GM19467 (cell line): Measurements from ENCODE around the gene GRAMD2B.
"Not testable (repeated sequence)": the region's sequence is repeated elsewhere in the genome, so short reads cannot be mapped to it uniquely, and the experiment has no call there.

Experiments used
- ATAC-seq: cut with Tn5 transposase; IDR thresholded peaks from one replicate; pipeline ENCODE4 v1.9.1; 2021; ENCODE audit warnings: mild to moderate bottlenecking, moderate library complexity; ENCODE audit not compliant: unreplicated experiment

GRAMD2B gene

GRCh38 chr5:126422994-126423788 lies at the start of gene GRAMD2B:
Gene GRAMD2B, plus strand, starts transcription at chr5:126423409. Its CDS starts 198 bp downstream, at chr5:126423607.
- peak; percentile 88 for ATAC-seq

GRCh38 chr5:126374109-126374416 lies 49.1 kb upstream of the GRAMD2B start:
- no peak for ATAC-seq

- ATAC-seq, result no peak
Observed at GRCh38 chr5:126376443-126376842, 46.8 kb upstream of the GRAMD2B start.

- no peak for ATAC-seq
Observed at GRCh38 chr5:126377424-126377823, 45.8 kb upstream of the GRAMD2B start.

- not testable (repeated sequence) for ATAC-seq
Observed at GRCh38 chr5:126380316-126380715, 42.9 kb upstream of the GRAMD2B start.

GRCh38 chr5:126383246-126383645 lies 40.0 kb upstream of the GRAMD2B start:
- ATAC-seq, result no peak

GRCh38 chr5:126383776-126384175 lies 39.4 kb upstream of the GRAMD2B start:
- no peak for ATAC-seq

- no peak for ATAC-seq
Observed at GRCh38 chr5:126384985-126385384, 38.2 kb upstream of the GRAMD2B start.

- ATAC-seq, result no peak
Observed at GRCh38 chr5:126385524-126386502, 37.4 kb upstream of the GRAMD2B start.

- ATAC-seq, result no peak
Observed at GRCh38 chr5:126389179-126389578, 34.0 kb upstream of the GRAMD2B start.

- ATAC-seq, result no peak
Observed at GRCh38 chr5:126390051-126390450, 33.2 kb upstream of the GRAMD2B start.

- no peak for ATAC-seq
Observed at GRCh38 chr5:126391386-126391785, 31.8 kb upstream of the GRAMD2B start.

- ATAC-seq, result no peak
Observed at GRCh38 chr5:126394211-126394788, 28.9 kb upstream of the GRAMD2B start.

- ATAC-seq, result no peak
Observed at GRCh38 chr5:126395198-126395597, 28.0 kb upstream of the GRAMD2B start.

GRCh38 chr5:126395605-126396004 lies 27.6 kb upstream of the GRAMD2B start:
- ATAC-seq, result no peak

GRCh38 chr5:126396721-126397120 lies 26.5 kb upstream of the GRAMD2B start:
- ATAC-seq, result not testable (repeated sequence)

GRCh38 chr5:126398791-126399190 lies 24.4 kb upstream of the GRAMD2B start:
- no peak for ATAC-seq

- no peak for ATAC-seq
Observed at GRCh38 chr5:126400621-126401251, 22.5 kb upstream of the GRAMD2B start.

GRCh38 chr5:126402621-126403555 lies 20.3 kb upstream of the GRAMD2B start:
- no peak for ATAC-seq

GRCh38 chr5:126403876-126404275 lies 19.3 kb upstream of the GRAMD2B start:
- ATAC-seq, result no peak
